ENCODE measurements around the gene OVOL2.

- TF ChIP-seq EZH2phosphoT487 (IDR thresholded peaks at IDR 0.05; ENCODE audit: insufficient read depth, low read depth) (no peak), EZH2 (IDR thresholded peaks at IDR 0.05; ENCODE audit: insufficient read depth, poor library complexity, severe bottlenecking) (no peak)
These were observed 46.2 kb downstream of the OVOL2 start for GRCh38 chr20:18011482-18011881.

Measured in GM23248 (cell line).